ENCODE data around the gene LNP1. TPM values are rescaled to one million over a fixed set of nuclear protein-coding genes. Genes with fewer than 3 reads are reported as not detected.
A peak's percentile ranks its signal among the peaks of the same experiment; 100 is the strongest.
"Not testable (repeated sequence)": the region's sequence is repeated elsewhere in the genome, so short reads cannot be mapped to it uniquely, and the experiment has no call there.

Gene LNP1
- total RNA-seq, 2 donors from 2014 or later, result 3.1 to 3.2 TPM

DNA sequence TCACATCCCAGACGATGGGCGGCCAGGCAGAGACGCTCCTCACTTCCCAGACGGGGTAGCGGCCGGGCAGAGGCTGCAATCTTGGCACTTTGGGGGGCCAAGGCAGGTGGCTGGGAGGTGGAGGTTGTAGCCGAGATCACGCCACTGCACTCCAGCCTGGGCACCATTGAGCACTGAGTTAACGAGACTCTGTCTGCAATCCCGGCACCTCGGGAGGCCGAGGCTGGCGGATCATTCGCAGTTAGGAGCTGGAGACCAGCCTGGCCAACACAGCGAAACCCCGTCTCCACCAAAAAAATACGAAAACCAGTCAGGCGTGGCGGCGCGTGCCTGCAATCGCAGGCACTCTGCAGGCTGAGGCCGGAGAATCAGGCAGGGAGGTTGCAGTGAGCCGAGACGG is 77.2 kb downstream of the LNP1 start:
- not testable (repeated sequence) for H3K9me3 Mint-ChIP-seq; H3K36me3 Mint-ChIP-seq (ENCODE audit: insufficient read depth in 2 of 2); H3K27me3 Mint-ChIP-seq (ENCODE audit: low read depth); ATAC-seq (replicated peaks in 1 of 2); H3K27ac Mint-ChIP-seq; H3K4me3 Mint-ChIP-seq; DNase-seq; H3K4me1 Mint-ChIP-seq (ENCODE audit: low read depth)

DNA sequence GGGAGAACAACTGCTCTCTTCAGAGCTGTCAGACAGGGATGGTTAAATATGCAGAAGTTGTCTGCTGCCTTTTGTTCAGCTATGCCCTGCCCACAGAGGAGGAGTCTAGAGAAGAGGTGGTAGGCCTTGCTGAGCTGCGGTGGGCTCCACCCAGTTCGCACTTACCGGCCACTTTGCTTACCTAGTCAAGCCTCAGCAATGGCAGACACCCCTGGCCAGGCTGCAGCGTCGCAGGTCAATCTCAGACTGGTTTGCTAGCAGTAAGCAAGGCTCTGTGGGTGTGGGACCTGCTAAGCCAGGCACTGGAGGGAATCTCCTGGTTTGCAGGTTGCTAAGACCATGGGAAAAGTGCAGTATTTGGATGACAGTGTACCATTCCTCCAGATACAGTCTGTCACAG is 78.7 kb downstream of the LNP1 start:
- Mint-ChIP-seq H3K4me3 (no peak overlapping the region), H3K9me3 (no peaks in the 10 kb centered on the region), H3K27me3 (ENCODE audit: low read depth) (peaks cover 7% of the 10 kb centered on the region), H3K36me3 (ENCODE audit: insufficient read depth in 2 of 2) (no peaks in the 10 kb centered on the region), H3K27ac (no peak overlapping the region), H3K4me1 (ENCODE audit: low read depth) (peaks cover 5% of the 10 kb centered on the region)
- DNase-seq (no peak), ATAC-seq (replicated peaks in 1 of 2) (no peak)

DNA sequence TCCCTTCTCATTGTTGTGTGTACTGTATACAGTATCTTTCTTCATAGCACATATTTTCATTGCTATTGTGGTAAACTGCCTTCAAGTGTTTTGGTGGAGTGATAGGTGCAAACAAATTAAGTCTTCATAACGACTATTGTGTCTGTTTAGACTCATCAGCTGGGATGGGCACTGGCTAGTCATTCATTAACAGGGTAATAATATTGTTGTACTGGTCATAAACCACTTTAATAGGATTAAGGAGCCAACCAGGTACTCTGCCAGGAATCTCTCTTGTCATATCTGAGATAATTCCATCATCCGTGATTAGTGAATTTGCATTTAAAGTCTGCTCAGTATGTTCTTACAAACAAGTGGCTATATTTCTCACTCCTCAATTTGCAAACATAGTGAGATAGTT is 80.8 kb downstream of the LNP1 start:
- Mint-ChIP-seq H3K4me3 (no peak overlapping the region), H3K36me3 (ENCODE audit: insufficient read depth in 2 of 2) (no peaks in the 10 kb centered on the region), H3K9me3 (no peaks in the 10 kb centered on the region), H3K27ac (no peak overlapping the region), H3K4me1 (ENCODE audit: low read depth) (peaks cover 5% of the 10 kb centered on the region), H3K27me3 (ENCODE audit: low read depth) (peaks cover 7% of the 10 kb centered on the region)
- ATAC-seq (replicated peaks in 1 of 2) (no peak), DNase-seq (no peak)

DNA sequence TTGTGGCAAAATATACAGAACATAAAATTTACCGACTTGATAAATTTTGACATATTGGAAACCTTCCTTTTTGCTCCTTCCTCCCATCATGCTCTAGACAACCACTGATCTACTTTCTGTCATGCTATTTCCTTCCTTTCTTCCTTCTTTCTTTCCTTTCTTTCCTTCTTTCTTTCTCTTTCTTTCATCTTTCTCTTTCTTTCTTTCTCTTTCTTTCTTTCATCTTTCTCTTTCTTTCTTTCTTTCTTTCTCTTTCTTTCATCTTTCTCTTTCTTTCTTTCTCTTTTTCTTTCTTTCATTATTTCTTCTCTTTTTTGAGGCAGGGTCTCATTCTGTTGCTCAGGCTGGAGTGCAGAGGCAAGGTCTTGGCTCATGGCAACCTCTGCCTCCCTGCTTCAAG is 82.2 kb downstream of the LNP1 start:
- H3K4me1 Mint-ChIP-seq (ENCODE audit: low read depth), result peaks cover 5% of the 10 kb centered on the region
- DNase-seq, result no peak
- H3K27me3 Mint-ChIP-seq (ENCODE audit: low read depth), result peaks cover 7% of the 10 kb centered on the region
- H3K9me3 Mint-ChIP-seq, result no peaks in the 10 kb centered on the region
- H3K4me3 Mint-ChIP-seq, result no peak overlapping the region
- no peaks in the 10 kb centered on the region for H3K36me3 Mint-ChIP-seq (ENCODE audit: insufficient read depth in 2 of 2)
- no peak overlapping the region for H3K27ac Mint-ChIP-seq
- ATAC-seq (replicated peaks in 1 of 2), result no peak

DNA sequence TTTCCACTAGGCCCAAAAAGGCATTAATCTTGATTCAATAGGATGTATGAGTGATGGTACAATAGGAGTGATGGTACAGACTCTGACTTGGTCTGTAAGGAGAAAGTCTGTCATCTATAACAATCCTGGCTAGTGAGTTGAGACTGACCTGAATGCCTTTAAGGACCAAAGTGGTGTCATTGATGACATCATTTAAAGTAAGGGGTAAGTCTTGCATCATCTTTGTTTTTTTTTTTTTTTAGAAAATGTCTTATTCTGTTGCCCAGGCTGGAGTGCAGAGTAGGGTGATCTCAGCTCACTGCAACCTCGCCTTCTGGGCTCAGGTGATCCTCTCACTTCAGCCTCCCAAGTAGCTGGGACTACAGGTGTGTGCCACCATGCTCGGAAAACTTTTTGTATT is 85.5 kb downstream of the LNP1 start:
- H3K4me1 Mint-ChIP-seq (ENCODE audit: low read depth), result peaks cover 8% of the 10 kb centered on the region
- DNase-seq, result no peak
- no peak overlapping the region for H3K4me3 Mint-ChIP-seq
- H3K27ac Mint-ChIP-seq, result no peak overlapping the region
- H3K36me3 Mint-ChIP-seq (ENCODE audit: insufficient read depth in 2 of 2), result no peaks in the 10 kb centered on the region
- no peaks in the 10 kb centered on the region for H3K9me3 Mint-ChIP-seq
- ATAC-seq (replicated peaks in 1 of 2), result peak in 1 of 2 donors; percentile 33
- H3K27me3 Mint-ChIP-seq (ENCODE audit: low read depth), result peaks cover 16% of the 10 kb centered on the region

DNA sequence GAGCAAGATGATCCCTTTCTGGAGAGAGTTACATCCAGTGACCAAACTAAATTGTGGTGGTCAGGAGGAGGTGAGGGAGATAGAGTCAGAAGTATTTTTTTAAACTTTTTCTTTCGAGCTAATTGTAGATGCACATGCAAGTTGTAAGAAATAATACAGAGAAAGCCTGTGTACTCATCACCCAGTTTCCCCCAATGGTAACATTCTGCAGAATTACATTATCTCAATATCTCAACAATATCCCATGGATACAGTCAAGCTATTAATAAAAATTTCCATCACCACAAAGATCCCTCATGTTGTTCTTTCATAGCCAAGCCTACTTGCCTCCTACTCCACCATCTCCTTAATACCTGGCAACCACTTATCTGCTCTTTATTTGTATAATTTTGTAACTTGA is 87.8 kb downstream of the LNP1 start:
- ATAC-seq (replicated peaks in 1 of 2), result no peak
- H3K9me3 Mint-ChIP-seq, result no peaks in the 10 kb centered on the region
- no peak overlapping the region for H3K27ac Mint-ChIP-seq
- H3K4me1 Mint-ChIP-seq (ENCODE audit: low read depth), result peaks cover 16% of the 10 kb centered on the region
- no peak for DNase-seq
- peaks cover 21% of the 10 kb centered on the region for H3K27me3 Mint-ChIP-seq (ENCODE audit: low read depth)
- H3K36me3 Mint-ChIP-seq (ENCODE audit: insufficient read depth in 2 of 2), result no peaks in the 10 kb centered on the region
- no peak overlapping the region for H3K4me3 Mint-ChIP-seq

DNA sequence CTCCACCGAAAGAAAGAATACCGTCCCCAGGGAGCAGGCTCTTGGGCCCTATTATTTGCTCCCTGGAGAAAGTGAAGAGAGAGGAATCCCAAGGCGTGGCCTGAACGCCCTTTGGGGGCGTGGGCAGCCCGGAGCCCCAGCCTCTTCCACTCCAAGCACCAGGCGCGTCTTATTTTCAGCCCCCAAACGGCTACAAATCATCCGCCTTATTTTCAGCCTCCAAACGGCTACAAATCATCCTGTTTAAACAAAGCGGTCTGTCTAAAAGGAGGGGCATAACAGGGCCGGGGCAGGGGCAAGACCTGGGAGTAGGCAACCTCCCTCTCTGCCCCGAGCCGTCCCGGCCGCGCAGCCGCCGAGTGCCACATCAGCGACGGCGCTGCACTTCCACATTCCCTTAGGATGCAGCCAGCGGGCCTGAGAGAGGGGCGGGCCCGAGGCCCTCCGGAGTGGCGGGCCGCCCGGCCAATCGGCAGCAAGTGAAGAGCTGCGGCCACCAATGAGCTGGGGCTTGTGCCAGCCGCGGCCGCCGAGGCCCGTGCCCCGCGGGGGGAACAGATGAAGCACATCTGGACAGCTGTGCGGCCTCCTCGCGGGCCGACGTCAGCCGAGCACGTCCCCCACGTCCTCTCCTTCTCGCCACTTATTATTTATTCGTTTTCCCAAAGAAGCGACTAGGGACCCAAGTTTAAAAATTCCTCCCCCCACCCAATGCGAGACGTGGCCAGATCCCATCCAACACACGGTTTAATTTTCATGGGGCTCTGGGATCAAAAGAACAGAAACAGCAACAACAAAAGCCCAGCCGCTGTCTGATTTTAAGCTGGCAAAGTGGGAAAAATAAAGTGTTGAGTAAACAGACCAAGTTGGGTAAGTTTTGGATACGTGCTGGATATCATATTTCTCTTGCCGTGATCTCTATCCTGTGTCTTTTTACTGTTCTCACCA is 91.0 kb downstream of the LNP1 start, which contains the start of gene TMEM45A:
Gene TMEM45A (plus strand): TSS at position 561 of the 948 bp plus-strand sequence. CDS start 62,593 bp downstream, outside the sequence.
- Mint-ChIP-seq H3K36me3 (ENCODE audit: insufficient read depth in 2 of 2) (no peaks in the 10 kb centered on the region), H3K27ac (no peak within 1 kb of the TSS), H3K27me3 (ENCODE audit: low read depth) (peaks cover 33% of the 10 kb centered on the region), H3K4me1 (ENCODE audit: low read depth) (peaks cover 16% of the 10 kb centered on the region), H3K4me3 (peak within 1 kb of the TSS; percentile 84 to 88), H3K9me3 (no peaks in the 10 kb centered on the region)
- ATAC-seq (replicated peaks in 1 of 2) (peak; percentile 99 to 100), DNase-seq (peak; percentile 78 to 86)

DNA sequence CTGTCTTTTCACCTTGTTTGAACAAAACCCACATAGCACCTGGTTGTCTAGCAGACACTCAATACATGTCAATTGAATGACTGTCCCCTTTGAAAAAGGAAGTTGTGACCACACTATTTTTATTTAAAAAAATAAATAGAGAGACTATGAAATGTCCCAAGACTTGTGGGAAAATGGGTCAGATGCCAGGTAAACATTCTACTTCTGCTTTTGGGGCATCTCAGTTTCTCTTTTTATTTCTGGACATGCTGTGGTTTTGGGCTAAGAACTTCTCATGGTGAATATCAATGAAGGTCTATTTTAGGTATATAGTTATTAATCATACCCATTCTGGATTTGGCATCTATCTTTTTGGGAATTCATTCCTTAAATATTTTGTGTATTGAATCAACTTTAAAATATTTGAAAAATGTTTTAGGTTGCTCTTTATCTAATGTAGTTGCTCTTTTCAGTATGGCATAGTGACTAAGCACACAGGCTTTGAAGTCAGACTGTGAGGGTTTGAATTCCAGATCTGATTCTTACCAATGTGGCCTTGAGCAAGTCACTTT is 95.4 kb downstream of the LNP1 start:
- Mint-ChIP-seq H3K9me3 (no peaks in the 10 kb centered on the region), H3K27me3 (ENCODE audit: low read depth) (peaks cover 38% of the 10 kb centered on the region), H3K27ac (no peak overlapping the region), H3K4me3 (no peak overlapping the region), H3K36me3 (ENCODE audit: insufficient read depth in 2 of 2) (no peaks in the 10 kb centered on the region), H3K4me1 (ENCODE audit: low read depth) (peaks cover 13% of the 10 kb centered on the region)
- no peak for DNase-seq
- ATAC-seq (replicated peaks in 1 of 2), result no peak

DNA sequence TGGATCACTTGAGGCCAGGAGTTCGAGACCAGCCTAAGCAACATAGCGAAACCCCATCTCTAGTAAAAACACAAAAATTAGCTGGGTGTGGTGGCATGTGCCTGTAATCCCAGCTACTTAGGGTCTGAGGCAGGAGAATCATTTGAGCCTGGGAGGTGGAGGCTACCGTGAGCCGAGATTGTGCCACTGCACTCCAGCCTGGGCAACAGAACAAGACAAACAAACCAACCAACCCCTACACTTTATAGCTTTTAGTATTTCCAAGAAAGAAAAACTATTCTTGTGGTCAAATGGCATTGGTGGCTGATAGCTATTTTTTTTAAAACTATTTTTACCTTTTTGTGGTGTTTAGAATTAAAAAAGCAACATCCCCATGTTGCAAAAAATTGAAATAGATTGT is 98.3 kb downstream of the LNP1 start:
- Mint-ChIP-seq H3K9me3 (no peaks in the 10 kb centered on the region), H3K27me3 (ENCODE audit: low read depth) (peaks cover 32% of the 10 kb centered on the region), H3K4me1 (ENCODE audit: low read depth) (no peaks in the 10 kb centered on the region), H3K27ac (no peak overlapping the region), H3K36me3 (ENCODE audit: insufficient read depth in 2 of 2) (no peaks in the 10 kb centered on the region), H3K4me3 (no peak overlapping the region)
- no peak for DNase-seq
- ATAC-seq (replicated peaks in 1 of 2), result no peak

DNA sequence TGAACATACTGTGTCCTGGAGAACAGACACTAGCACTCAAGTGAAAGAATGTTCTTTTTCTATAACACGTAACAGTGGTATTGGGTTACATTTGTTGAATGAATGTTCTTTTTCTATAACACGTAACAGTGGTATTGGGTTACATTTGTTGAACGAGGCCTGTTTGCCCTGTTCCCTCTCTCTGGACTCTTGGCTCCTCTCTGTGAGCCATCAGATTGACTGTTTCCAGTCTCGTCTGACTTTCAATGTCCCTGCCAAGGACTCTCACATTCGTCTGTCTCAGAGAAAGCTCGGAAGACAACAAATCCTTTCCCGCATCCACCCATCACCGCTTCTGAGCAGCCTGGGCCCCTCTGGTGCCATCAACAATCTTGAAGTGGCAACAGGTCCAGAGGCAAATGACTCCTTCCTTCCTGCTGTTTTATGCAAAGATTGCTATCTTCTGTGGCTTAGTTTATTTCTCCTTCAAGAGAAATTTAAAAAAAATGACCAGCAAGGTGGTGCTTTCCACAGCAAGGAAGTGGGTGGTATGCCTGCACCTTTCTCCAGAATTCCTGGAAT is 99.1 kb downstream of the LNP1 start:
- H3K36me3 Mint-ChIP-seq (ENCODE audit: insufficient read depth in 2 of 2), result no peaks in the 10 kb centered on the region
- no peaks in the 10 kb centered on the region for H3K4me1 Mint-ChIP-seq (ENCODE audit: low read depth)
- H3K27me3 Mint-ChIP-seq (ENCODE audit: low read depth), result peaks cover 32% of the 10 kb centered on the region
- ATAC-seq (replicated peaks in 1 of 2) (no peak), DNase-seq (no peak)
- H3K4me3 Mint-ChIP-seq, result no peak overlapping the region
- no peak overlapping the region for H3K27ac Mint-ChIP-seq
- H3K9me3 Mint-ChIP-seq, result no peaks in the 10 kb centered on the region

DNA sequence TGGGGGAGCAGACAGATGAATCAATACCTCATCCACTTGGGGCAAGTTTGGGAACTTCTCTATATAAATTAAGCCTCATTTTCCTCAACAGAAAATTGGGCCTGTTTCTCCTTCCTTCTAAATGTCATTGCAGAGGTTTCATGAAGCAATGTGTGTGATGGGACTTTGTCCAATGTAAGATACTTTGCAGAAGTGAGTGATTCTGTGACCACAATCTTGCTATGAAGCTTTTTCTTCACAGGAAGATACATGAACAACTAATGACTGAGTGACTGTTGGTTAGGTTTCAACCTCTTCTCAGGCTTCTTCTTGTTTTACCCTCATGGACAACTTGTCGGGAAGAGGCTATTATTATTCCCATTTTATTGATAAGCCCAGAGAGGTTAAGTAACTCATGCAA is 102.1 kb downstream of the LNP1 start:
- DNase-seq (no peak), ATAC-seq (replicated peaks in 1 of 2) (no peak)
- no peak overlapping the region for H3K4me3 Mint-ChIP-seq
- no peaks in the 10 kb centered on the region for H3K36me3 Mint-ChIP-seq (ENCODE audit: insufficient read depth in 2 of 2)
- no peaks in the 10 kb centered on the region for H3K4me1 Mint-ChIP-seq (ENCODE audit: low read depth)
- H3K27ac Mint-ChIP-seq, result no peak overlapping the region
- H3K9me3 Mint-ChIP-seq, result no peaks in the 10 kb centered on the region
- H3K27me3 Mint-ChIP-seq (ENCODE audit: low read depth), result peaks cover 33% of the 10 kb centered on the region

Measured in activated T-cell treated with anti-CD3 and anti-CD28 coated beads, Interleukin-2, amount 50 U/mL, for 72 hours (primary cell).